ENCODE data around the gene CLCN2. TPM values are rescaled to one million over a fixed set of nuclear protein-coding genes. Genes with fewer than 3 reads are reported as not detected.
A peak's percentile ranks its signal among the peaks of the same experiment; 100 is the strongest.

CLCN2 gene
- total and polyA plus RNA-seq, 10 donors, result 1.6 to 6.4 (median 3.7) TPM

DNA sequence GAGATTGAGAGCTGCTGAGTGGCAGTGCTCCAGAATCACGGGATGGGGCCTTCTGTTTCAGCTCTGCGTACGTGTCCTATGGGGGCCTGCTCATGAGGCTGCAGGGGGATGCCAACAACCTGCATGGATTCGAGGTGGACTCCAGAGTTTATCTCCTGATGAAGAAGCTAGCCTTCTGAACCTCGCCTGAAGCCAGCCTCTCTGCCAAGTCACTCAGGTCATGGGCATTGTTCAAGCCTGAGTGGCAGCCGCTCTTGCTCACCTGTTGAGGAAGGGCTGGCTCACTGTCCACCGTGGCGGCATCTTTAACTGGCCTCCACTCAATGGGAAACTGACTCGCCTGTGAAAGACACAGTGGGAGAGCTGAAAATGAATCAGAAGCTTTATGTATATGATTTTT is 6.7 kb upstream of the CLCN2 start:
- peak overlapping the region in 2 of 8 donors; percentile 51 to 60 for H3K27ac ChIP-seq

GRCh38 chr3:184366619-184367289 is 5.3 kb upstream of the CLCN2 start:
- 75 to 97% (median 85%) methylated on average over 5 of the region's 5 CpGs for WGBS, 5 donors
- Histone ChIP-seq H3K9me3 (no peaks in the 10 kb centered on the region), H3K4me3 (no peak overlapping the region), H3K4me1 (peaks cover 13 to 65% (median 25%) of the 10 kb centered on the region in 6 donors), H3K36me3 (peaks cover 3 to 65% (median 24%) of the 10 kb centered on the region in 6 donors), H3K27me3 (replicated peaks in 1 of 7) (no peaks in the 10 kb centered on the region), H3K27ac (no peak overlapping the region)
- DNase-seq, result no peak
- intact Hi-C loops (cut with DNase I; ENCODE audit: low total_unique reads), result no loop called here
- TF ChIP-seq CTCF (IDR thresholded peaks at IDR 0.05 in 8 of 11, conservative IDR thresholded peaks at IDR 0.05 in 3 of 11) (no peak), POLR2A (IDR thresholded peaks at IDR 0.05) (no peak), POLR2AphosphoS5 (IDR thresholded peaks at IDR 0.05) (no peak)

More for the DNA sequence above, 6.7 kb upstream of the CLCN2 start:
- peaks cover 3 to 65% (median 24%) of the 10 kb centered on the region in 6 donors for H3K36me3 ChIP-seq
- DNase-seq, result peak; percentile 40
- H3K27me3 ChIP-seq (replicated peaks in 1 of 7), result no peaks in the 10 kb centered on the region
- no peak overlapping the region for H3K4me3 ChIP-seq
- no peaks in the 10 kb centered on the region for H3K9me3 ChIP-seq
- H3K4me1 ChIP-seq, result peaks cover 18 to 69% (median 31%) of the 10 kb centered on the region in 6 donors
- TF ChIP-seq CTCF (IDR thresholded peaks at IDR 0.05 in 8 of 11, conservative IDR thresholded peaks at IDR 0.05 in 3 of 11) (no peak), POLR2AphosphoS5 (IDR thresholded peaks at IDR 0.05) (no peak), POLR2A (IDR thresholded peaks at IDR 0.05) (no peak)
- intact Hi-C loops (cut with DNase I; ENCODE audit: low total_unique reads), result no loop called here
- WGBS, 5 donors, result 88 to 92% (median 91%) methylated on average over 8 to 9 of the region's 9 CpGs

- Histone ChIP-seq H3K9me3 (no peaks in the 10 kb centered on the region), H3K27ac (peak overlapping the region; percentile 93 to 98 (median 97)), H3K27me3 (replicated peaks in 1 of 7) (no peaks in the 10 kb centered on the region), H3K4me1 (peaks cover 11 to 62% (median 31%) of the 10 kb centered on the region in 6 donors), H3K36me3 (peaks cover 0 to 36% (median 12%) of the 10 kb centered on the region in 6 donors), H3K4me3 (peak overlapping the region; percentile 82 to 98 (median 90))
- TF ChIP-seq CTCF (IDR thresholded peaks at IDR 0.05 in 8 of 11, conservative IDR thresholded peaks at IDR 0.05 in 3 of 11) (peak; percentile 18 to 78 (median 64)), POLR2AphosphoS5 (IDR thresholded peaks at IDR 0.05) (peak; percentile 92 to 95 (median 92)), POLR2A (IDR thresholded peaks at IDR 0.05) (peak in 1 of 3 donors; percentile 53)
- peak; percentile 98 for DNase-seq
- intact Hi-C loops (cut with DNase I; ENCODE audit: low total_unique reads), result no loop called here
- WGBS, 5 donors, result 0 to 1% (median 1%) methylated on average over 53 to 68 of the region's 68 CpGs
Measured at GRCh38 chr3:184362668-184363546, 1.5 kb upstream of the CLCN2 start.

Data from spleen (tissue), 11 donors.